ENCODE results near the gene YIF1B. TPM values are rescaled to one million over a fixed set of nuclear protein-coding genes. Genes with fewer than 3 reads are reported as not detected.

Gene YIF1B
- total RNA-seq, 1 donor: 59.8 TPM

DNA sequence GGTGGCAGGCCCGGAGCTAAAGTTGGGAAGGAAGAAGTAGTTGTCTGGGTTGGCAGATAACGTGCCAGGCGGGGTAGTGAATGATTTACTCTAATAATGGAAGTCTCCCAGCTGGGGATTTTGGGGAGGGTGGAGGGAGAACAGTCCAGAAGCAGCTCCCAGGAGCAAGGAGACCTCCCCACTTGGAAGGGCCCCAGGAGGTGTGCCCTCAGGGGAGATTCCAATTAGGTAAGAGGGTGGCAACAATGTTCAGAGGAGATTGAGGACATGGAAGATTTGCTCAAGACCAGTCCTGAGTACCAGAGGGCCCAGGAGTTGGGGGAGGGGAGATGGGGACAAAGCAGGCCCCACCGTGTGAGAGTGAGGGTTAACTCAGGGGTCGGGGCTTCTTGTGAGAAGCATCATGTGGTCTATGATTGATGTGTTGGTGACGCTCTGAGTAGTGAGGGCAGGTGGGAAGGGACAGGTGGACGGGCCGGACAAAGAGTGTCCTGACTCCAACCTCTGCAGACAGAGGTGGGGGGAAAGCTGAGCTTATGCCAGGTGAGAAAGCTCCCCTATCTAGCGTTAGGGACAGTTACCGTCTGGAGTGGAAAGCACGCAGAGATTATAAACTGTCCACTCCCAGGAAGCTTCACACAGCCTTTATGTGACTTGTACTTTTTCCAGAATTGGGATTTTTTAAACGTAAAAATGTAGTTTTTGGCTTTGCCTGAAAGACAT, 47.8 kb downstream of the YIF1B start:
- TF ChIP-seq, protein P1, sequence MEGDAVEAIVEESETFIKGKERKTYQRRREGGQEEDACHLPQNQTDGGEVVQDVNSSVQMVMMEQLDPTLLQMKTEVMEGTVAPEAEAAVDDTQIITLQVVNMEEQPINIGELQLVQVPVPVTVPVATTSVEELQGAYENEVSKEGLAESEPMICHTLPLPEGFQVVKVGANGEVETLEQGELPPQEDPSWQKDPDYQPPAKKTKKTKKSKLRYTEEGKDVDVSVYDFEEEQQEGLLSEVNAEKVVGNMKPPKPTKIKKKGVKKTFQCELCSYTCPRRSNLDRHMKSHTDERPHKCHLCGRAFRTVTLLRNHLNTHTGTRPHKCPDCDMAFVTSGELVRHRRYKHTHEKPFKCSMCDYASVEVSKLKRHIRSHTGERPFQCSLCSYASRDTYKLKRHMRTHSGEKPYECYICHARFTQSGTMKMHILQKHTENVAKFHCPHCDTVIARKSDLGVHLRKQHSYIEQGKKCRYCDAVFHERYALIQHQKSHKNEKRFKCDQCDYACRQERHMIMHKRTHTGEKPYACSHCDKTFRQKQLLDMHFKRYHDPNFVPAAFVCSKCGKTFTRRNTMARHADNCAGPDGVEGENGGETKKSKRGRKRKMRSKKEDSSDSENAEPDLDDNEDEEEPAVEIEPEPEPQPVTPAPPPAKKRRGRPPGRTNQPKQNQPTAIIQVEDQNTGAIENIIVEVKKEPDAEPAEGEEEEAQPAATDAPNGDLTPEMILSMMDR (IDR thresholded peaks at IDR 0.05; ENCODE audit: insufficient read depth, low read length): no peak
- no peak overlapping the region for H3K4me3 ChIP-seq (ENCODE audit: low read depth, low read length)
- no peak for DNase-seq (ENCODE audit: low read depth)

DNA sequence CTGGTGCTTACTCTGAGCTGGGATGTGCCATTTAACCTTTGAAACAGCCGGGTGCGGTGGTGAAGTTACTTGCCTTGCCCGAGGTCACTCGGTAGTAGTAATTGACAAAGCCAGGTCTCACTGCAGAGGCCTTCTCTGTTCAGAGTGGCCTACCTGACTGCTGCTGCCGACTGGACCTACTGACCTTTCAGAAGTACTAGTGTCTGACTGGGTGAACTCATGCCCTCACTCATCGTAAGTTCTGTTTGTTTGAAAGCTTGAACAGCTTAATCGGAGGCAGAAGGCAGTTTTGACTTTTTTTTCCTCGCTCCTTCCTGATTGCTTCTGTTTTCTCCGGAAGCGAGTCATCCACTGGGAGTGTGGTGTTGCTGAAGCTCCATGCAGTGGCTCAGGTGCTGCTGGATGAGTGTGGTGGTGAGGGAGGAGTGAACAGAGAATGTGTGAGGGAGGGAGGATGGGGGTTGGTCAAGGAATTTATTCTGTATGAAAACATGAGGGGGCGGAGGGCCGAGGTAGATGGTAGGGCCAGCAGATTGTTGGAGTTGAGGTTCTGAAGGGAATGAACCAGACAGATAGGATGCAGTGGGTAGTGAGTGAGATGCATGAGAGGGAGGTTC, 48.7 kb downstream of the YIF1B start:
- DNase-seq (ENCODE audit: low read depth): peak; percentile 37

DNA sequence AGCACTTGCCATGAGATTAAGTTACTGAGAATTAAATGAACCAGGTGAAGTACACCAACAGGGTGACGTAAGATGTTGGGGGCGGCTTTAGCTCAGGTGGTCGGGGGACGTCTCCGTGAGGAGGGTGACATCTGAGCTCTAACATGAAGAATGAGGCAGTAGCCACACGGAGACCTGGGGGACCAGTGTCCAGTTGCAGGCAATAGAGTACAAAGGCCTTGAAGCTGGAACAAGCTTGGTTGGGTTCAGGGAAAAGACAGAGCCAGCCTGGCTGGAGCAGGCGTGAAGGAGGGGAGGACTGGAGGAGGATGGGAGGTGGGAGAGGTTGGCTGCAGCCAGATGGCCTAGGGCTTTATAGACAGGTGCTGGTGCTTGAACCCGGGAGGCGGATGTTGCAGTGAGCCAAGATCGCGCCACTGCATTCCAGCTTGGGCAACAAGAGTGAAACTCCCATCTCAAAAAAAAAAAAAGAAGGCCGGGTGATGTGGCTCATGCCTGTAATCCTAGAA, 49.8 kb downstream of the YIF1B start:
- no peak overlapping the region for H3K4me3 ChIP-seq (ENCODE audit: low read depth, low read length)
- no peak for DNase-seq (ENCODE audit: low read depth)
- TF ChIP-seq, protein P1 (IDR thresholded peaks at IDR 0.05; ENCODE audit: insufficient read depth, low read length): no peak

More for the DNA sequence above, 48.7 kb downstream of the YIF1B start:
- no peak overlapping the region for H3K4me3 ChIP-seq (ENCODE audit: low read depth, low read length)
- TF ChIP-seq, protein P1 (IDR thresholded peaks at IDR 0.05; ENCODE audit: insufficient read depth, low read length): no peak

DNA sequence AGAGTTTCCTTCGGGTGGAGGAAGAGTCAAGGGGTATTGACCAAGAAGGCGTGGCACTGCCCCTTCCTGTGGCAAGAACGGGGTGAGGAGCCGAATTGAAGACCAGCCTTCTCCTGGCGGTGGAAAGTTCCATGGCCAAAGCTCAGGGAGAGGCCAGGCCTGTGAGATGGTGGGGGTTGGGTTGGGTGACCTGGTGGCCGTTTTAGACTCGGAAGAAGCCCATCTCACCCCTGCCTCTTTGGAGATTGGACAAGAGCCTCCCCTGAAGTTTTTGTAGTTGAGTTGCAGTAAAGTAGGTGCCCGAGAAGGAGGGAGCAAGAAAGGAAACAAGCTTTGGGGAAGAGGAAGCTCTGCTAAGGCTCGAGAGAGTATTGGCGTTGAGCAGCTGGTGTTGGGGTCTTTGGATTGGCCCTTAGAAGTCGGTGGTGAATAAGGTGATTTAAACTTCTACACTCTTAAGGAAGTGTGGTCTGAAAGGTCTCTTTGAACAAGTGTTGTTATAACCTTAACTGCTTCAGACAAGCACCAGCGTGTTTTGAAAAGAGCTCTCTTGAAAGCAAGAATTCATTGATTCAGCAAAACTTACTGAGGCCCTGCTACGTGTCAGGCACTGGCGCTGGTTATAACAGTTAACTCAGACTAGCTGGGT, 50.4 kb downstream of the YIF1B start:
- DNase-seq (ENCODE audit: low read depth): no peak
- TF ChIP-seq, protein P1 (IDR thresholded peaks at IDR 0.05; ENCODE audit: insufficient read depth, low read length): no peak
- no peak overlapping the region for H3K4me3 ChIP-seq (ENCODE audit: low read depth, low read length)

DNA sequence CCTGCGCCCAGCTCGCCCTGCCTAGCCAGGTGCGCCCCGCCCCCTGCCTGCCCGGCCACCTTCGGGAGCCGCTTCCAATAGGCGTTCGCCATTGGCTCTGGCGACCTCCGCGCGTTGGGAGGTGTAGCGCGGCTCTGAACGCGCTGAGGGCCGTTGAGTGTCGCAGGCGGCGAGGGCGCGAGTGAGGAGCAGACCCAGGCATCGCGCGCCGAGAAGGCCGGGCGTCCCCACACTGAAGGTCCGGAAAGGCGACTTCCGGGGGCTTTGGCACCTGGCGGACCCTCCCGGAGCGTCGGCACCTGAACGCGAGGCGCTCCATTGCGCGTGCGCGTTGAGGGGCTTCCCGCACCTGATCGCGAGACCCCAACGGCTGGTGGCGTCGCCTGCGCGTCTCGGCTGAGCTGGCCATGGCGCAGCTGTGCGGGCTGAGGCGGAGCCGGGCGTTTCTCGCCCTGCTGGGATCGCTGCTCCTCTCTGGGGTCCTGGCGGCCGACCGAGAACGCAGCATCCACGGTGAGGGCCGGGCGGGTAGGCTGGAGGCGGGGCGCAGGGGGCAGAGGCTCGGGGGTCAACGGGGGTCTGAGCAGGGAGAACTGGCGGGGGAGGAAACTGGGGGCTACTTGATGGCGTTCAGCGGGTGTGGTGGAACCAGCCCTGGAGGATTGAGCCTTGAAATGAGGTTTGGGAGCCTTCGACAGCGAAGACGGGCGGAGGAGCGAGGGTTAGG, 51.1 kb downstream of the YIF1B start, which contains the start of gene SPINT2:
Gene SPINT2 (plus strand): TSS at position 88 of the 727 bp plus-strand sequence. CDS start 320 bp downstream, at position 408.
- TF ChIP-seq, protein P1 (IDR thresholded peaks at IDR 0.05; ENCODE audit: insufficient read depth, low read length): no peak
- DNase-seq (ENCODE audit: low read depth): no peak
- H3K4me3 ChIP-seq (ENCODE audit: low read depth, low read length): peak within 1 kb of the TSS; percentile 54
